Prostate gland (tissue), 2 donors: ENCODE measurements around the gene NXPE4.

Experiments used
- CTCF ChIP-seq, 4 experiments: fragments of 200-600 bp in 2 of 4; fragments of 450-650 bp in 2 of 4; sonication (generic) in 2 of 4; IDR thresholded peaks; 1 replicate in 3 of 4; 2 replicates in 1 of 4; pipeline ENCODE4 v1.5.1; 2016 to 2019; ENCODE audit warnings: antibody characterized with exemption in 4 of 4, mild to moderate bottlenecking in 2 of 4, moderate library complexity in 2 of 4
- POLR2A ChIP-seq: fragments of 450-650 bp; IDR thresholded peaks from one replicate; pipeline ENCODE4 v1.6.1; 2016; ENCODE audit warnings: antibody characterized with exemption, mild to moderate bottlenecking

GRCh38 chr11:114569801-114570200 is 25.8 kb downstream of the NXPE4 start:
- no peak for TF ChIP-seq CTCF (IDR thresholded peaks at IDR 0.05)
- no peak for TF ChIP-seq POLR2A
